GM12873 (cell line): ENCODE results near the gene TCF7L2.

Source experiments
- CTCF ChIP-seq: IDR thresholded peaks from 2 replicates; pipeline ENCODE4 v1.5.1; 2012; ENCODE audit warnings: low read depth, mild to moderate bottlenecking, moderate library complexity, low read length, control low read depth; ENCODE audit not compliant: insufficient read depth; ENCODE audit errors: missing control alignments

Gene TCF7L2

GRCh38 chr10:113086282-113086681 is 136.2 kb downstream of the TCF7L2 start:
- TF ChIP-seq CTCF: no peak

- TF ChIP-seq CTCF: no peak
Measured at GRCh38 chr10:113087165-113088029, 137.3 kb downstream of the TCF7L2 start.

DNA sequence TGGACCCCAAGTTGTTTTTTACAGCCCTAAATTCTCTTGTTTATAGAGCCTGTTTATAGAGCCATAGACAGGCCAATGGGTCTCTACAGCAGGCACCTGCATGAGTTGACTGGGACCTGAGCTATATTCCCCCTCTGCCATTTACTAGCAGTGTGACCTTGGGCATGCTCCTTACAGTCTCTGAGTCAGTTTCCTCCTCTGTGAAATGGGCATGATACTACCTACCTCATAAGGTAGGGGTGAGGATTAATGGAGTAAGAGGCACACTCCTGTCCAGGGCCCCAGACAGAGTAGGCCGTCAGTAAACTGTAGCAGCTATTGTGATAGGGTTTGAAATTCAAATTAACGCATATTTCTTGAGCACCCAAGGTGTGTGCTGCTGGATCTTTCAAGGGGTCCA is 138.1 kb downstream of the TCF7L2 start:
- TF ChIP-seq CTCF: no peak

- TF ChIP-seq CTCF: no peak
Measured at GRCh38 chr10:113089551-113089950, 139.5 kb downstream of the TCF7L2 start.

DNA sequence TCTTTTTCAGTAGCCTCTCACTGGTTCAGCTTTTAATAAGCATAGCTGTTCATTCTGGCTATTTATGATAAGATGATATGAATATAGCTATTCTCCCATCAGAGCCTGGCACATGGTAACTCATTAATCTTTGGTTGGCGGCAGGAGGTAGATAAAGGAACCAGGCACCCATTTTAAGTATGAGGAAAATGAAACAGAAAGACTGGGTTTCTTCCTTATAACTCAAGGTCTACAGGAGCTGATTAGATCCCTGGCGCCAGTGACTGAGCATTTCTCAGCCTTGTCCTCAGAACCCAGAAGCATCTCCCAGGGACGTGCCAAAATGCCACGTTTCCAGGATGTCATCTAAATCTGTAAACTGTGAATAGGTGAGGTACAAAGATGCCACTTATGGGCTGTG is 141.9 kb downstream of the TCF7L2 start:
- TF ChIP-seq CTCF: no peak

DNA sequence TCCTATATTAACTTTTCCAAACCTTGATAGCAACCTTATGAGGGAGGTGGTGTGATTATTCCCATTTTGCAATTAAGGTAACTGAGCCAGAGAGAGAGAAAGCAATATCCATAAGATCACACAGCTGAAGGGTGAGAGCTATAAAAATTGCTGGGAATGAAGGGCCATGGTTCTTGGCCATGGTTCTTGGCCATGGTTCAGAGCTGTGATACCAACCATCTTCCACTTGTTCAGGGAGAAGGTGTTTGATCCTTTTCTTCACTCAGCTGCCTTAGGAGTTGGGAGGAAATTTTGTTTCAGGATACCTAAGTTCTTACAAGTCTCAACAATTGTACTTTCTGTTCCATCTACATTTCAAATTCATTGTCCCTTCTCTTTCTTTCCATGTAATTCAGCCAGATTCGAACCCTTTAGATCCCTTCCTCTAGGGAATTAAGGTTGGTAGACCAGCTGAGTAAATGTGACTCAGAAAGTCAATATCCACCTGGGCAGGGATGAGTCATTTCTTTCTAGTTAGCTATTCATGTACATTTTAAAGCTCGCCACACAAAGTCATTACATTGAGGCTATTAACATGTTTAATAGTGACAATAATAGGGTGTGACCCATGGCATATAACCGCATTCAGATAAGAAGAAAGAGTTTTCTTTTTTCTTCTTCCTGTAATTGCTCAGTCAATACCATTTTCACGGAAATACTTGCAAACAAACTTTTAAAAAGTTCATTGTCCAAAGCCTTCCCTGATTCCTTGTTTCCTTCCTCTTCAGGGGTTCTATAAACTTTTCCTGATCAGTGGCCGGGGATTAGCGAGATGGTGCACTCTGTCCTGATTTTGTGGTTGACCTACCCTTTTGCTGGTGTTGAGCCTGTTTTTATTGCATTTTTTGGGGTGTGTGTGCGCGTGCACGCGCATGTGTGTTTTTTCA is 143.4 kb downstream of the TCF7L2 start:
- no peak for TF ChIP-seq CTCF

DNA sequence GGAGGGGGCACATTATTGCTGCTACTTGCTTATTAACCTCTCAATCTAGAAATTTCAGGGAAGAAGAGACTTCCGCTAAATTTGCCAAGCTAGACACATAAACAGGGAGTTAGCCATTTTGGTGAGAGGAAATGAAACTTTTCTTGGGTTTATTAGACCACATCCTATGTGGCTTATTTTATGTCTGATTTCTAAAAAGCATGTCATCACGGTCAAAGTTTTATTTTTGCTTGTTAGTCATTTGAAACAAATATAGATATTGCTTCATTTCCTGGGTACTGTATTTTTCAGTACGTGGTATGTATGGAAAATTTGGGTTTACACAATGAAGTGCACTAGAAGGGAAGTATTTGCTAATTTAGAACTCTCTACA is 144.1 kb downstream of the TCF7L2 start:
- no peak for TF ChIP-seq CTCF
